NCI-H1436 (cell line): ENCODE data around the gene MEF2D.

ENCODE experiments used
- DNase-seq: peaks from one replicate; lab custom pipeline; 2025; lab: John Stamatoyannopoulos, UW

The MEF2D gene

DNA sequence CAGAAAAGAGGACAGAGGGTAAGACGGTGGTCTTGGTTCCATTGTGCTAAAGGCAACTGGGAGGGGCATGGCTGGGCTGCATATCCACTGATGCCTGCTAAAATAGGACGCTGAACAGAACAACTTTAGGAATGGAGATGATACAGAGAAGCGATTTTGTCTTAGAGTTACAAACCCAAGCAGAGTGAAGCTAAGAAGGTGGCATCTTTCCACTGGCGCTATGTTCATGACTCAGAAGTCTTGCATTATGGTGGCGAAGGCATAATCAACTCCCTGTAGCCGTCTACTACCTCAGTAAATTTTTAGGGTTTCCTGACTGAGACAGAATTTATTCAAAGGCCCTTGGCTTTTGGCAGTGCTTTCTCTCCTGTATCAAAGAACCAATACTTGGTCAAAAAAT lies 57.3 kb downstream of the MEF2D start:
- no peak for DNase-seq

GRCh38 chr1:156440654-156441437 lies 59.7 kb downstream of the MEF2D start:
- no peak for DNase-seq

- no peak for DNase-seq
These were observed 60.8 kb downstream of the MEF2D start for GRCh38 chr1:156439777-156440183.

DNA sequence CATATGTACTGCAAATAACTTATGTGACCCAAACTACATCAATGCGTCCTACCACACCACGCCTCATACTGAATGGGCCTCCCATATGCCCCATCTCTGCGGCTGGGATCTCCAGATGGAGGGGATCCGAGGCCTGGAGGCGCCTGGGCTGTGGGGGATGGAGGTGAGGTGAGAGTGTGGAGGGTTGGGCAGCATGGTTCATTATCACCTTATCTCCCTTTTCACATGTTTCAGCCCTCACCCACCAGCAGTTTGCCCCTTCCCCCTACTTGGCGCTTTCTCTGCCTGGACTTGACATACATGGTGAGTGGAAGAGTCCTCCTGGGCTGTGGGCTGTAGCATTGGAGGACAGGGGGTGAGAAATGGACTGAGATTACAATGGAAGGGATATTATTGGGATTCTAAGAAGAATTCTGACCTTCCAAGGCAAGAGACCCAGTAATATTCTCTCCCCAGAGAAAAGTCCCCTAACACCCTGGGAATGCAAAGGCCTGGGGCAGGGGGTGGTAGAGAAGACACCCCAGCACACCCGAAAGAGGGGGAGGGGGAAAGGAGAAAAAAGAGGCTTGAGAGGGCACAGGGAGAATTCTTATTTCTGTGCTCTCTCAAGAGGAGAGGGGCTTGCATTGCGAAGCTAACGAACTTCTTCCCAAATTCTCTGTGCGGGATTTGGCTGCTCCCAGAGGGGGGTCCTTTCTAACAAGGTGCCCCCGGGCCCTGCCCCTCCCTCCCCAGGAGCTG lies 61.4 kb downstream of the MEF2D start:
- no peak for DNase-seq

DNA sequence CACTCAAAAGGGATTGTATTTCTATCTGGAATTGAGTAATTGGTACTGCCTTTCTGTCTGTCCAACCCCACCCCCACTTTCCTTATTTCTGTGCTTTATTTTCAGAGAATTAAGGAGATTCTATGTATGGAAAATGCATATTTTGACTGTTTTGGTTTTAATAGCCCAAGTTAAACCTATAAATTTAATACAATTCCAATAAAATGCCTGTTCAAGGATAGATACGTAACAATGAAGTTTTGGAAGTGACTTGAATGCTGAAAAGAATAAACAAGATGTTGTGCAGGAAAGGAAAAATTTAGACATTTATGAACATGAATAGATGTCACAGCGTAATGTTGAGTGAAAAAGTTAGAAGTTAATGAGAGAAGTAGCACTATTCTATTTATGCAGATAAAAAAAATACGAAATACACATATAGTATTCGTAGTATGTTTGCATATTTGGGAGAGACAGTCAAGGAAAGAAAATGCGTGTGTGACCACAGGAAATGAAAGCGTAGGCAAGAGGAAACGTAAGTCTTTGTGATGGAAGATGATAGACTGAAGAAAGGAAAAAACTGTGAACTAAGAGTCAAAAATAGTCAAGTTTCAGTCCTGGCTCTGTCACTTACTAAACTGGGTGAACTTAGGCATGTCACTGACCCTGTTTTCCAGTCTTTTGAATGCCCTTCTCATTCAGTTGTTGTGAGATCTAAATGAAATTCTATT lies 62.1 kb downstream of the MEF2D start:
- no peak for DNase-seq

DNA sequence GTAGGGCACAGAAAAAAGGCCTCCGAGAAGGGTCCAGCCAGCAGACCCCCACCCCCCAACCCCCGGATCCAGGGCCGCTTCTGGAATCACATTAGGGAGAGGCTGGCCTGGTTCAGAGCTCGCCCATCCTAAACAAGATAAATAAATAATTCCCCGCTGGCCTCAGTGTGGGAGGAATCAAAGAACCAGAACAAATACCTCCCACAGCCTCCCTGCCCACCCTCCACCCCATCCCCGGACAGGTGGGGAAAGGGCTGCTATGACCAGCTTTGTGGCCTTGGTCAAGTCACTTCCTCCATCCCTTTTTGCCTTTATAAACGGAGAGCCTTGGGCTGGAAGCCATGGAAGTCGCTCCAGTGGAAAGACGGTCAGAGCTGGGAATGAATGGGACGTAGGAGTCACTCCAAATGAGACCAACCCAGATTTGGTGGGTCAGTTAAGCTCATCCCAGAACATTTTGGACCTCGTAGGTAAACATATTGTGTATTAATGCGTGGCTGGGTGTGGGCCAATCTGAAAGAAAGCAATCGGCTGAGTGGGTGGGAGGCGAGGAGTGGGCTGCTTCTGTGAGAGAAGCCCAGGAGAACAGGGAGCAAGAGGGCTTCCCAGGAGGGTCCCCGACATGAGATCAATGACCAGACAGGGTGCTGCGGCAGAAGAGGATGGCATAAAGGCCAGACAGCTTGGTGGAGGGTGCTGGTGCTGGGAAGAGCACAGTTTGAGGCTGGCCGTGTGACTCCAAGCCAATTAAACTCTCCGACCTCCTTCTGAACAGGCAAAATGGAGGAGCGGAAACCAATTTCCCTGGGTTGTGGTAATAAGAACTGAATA lies 63.3 kb downstream of the MEF2D start:
- no peak for DNase-seq

DNA sequence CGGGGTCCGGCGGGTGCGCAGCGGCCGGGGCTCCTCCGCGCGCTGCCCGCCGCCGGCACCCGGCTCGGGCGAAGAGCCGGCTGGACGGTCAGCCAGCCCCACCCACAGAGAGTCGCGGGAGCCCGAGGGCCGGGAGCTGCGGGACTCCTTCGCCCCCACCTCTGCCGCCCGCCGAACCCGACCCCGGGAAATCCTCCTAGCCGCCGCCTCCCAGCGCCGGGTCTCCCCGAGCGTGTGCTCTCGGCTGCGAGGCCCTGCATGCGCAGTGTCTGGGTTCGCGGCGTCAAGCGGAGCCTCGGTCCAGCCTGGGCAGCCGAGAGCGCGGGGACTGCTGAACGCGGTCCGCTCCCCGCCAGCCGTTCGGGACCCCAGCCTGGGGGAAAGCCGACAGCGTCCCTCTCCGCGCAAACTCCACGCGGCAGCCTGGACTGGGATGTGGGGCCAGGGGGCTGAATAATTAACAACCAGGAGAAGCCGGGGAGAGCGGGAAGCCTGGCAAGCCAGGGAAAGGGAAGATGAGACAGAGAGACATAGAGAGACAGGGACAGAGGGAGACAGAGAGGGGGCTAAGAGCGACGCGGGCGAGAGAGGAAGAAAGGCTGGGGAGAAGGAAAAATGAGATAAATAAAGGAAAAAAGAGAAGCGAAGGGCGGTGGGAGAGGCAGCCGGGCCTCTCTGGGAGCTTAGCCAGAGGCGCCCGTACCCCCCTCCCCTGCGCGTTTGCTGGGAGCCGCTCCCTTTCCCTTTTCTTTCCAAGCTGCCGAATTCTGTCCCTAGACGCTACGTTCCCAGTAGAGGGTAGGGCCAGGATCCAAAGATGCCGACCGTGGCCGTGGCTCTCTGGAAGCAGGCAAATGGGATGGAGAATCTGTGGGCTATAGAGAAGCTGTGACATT lies 64.2 kb downstream of the MEF2D start:
- DNase-seq, result no peak

GRCh38 chr1:156435545-156436140 lies 64.9 kb downstream of the MEF2D start:
- no peak for DNase-seq

DNA sequence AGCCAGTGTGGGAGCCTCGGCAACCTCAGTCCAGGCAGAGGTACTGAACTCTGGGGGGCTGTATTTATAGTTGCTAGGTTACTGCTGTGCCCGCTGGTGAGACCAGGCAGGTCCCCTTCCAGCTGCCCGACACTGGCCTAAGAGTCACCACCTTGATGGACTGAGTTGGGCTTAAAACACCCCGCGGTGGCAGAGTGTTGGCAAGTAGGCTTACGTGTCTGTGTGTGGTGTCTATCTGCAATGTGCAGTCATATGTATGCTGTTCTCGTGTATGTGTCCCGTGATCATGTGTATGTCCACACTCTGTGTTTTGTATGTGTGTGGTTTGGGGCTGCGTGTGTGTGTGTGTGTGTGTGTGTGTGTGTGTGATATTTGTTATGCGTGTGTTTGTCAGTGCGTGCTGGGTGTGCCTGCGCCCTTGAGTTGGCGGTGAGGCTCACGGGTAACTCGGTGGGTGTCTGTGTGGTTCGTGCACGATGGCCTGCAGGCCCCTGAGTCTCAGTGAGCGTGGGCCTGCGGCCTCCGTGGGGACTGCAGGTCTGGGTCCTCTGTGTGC lies 65.5 kb downstream of the MEF2D start:
- DNase-seq, result no peak

GRCh38 chr1:156433602-156434001 lies 67.0 kb downstream of the MEF2D start:
- no peak for DNase-seq

DNA sequence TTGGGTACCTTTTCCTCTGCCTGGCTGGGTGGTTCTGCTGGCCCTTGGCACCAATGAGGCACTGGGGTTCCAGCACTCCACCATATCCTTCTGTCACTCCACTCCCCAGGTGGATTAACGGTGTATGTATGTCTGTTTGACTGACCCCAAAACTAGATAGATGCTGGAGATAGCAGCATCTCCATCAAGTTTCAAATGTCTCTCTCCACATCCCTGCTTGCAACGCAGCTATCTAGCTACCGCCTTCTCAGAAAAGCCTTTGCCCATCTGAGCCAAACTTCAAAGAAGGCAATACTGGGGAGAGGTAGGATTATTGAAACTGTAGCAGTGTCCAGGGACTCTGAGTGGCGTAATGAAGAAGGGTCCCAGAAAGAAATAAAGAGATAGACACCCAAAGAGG lies 67.5 kb downstream of the MEF2D start:
- no peak for DNase-seq

- no peak for DNase-seq
These were observed 67.9 kb downstream of the MEF2D start for GRCh38 chr1:156432669-156433018.

GRCh38 chr1:156431769-156432668 lies 68.6 kb downstream of the MEF2D start:
- no peak for DNase-seq

- DNase-seq, result no peak
These were observed 69.2 kb downstream of the MEF2D start for GRCh38 chr1:156431366-156431765.

GRCh38 chr1:156430866-156431265 lies 69.7 kb downstream of the MEF2D start:
- DNase-seq, result no peak

DNA sequence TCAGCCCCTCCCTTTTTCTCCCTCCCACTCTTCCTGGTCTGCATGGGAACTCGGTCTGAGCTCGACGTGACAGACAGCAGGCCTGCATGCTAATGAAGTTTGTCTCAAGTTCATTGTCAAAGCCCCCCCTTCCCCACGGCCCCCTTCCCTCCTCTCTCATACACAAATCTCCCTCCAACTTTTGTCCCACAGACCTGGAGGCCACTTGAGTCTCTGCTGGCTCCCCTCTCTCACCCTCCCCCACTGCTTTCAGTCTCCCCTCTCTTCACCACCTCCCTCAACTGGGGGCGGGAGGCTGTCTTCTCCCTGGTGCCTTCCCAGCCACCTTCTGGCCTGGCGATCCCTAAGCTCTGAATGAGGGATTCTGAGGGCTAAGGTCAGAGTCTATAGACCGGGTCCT lies 70.3 kb downstream of the MEF2D start:
- DNase-seq, result no peak

DNA sequence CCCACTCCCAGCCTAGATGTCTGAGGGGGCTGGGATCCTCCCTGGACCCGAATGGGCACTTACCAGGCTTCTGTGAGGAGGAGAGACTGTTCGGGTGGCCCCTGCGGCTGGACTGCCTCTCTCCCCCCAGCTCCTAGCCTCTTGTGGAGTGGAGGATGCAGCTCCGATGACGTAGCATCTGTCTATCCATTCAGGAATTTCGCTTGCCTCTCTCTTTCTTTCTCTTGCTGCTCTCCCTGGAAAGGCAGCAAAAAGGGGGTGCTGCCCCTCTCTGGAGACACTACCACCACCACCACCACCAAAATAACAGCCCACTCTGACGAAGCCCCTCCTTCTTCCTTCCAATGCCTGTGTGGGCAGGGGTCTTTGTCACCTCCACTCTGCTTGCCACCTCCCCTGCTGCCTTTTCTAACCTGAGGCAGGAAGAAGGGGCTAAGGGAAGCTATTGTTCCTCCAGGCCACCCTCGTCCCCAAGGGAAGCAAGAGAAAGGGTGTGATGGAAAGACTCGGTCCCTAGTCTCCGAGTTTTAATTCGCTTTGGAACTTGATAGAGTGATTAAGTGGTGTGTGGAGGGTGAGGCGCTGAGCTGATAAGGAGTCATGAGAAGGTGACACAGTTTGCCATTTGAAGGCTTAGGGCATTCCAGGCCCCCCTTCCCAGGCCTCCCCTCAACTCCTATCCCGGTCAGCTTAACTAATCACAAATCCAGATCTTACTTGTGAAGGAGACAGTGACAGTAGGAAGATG lies 71.1 kb downstream of the MEF2D start:
- DNase-seq, result no peak

DNA sequence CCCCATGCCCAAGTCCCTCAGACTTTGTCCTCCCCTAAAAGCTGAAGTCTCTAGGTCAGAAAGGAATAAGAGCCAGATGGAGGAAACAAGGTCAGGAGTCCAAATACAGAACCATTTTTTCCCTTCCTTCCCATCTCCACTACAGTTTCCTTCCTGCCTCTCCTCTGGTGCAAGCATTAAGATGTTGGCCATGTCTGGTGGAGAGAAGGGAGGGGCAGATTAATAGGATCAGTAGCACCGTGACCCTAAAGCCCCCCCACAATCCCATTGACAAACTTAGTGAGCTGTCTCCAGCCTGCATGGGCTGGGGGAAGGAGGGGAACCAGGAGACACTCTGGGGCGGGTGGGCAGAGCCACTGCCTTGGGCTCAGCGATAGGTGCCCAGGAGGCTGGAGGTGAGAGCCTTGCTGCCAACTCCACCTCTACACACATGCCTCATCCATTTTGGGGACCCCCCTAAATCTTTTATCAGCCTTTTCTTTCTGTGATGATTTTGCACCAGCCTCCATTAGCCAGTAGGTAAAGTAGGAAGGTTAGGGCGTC lies 71.8 kb downstream of the MEF2D start:
- no peak for DNase-seq
